H9 (cell line): ENCODE measurements around the gene TRIAP1. TPM values are rescaled to one million over a fixed set of nuclear protein-coding genes. Genes with fewer than 3 reads are reported as not detected.

Source experiments
- DNase-seq: peaks from one replicate; pipeline ENCODE4 v3.0.0-alpha.2; 2017
- H2AFZ ChIP-seq: one replicate; pipeline ENCODE4 v1.6.1; 2013; ENCODE audit warnings: mild to moderate bottlenecking, low read length, control low read depth, moderate library complexity
- H2AK5ac ChIP-seq: 2 replicates; pipeline ENCODE4 v1.6.1; 2013; ENCODE audit warnings: low read length, control low read depth, mixed read lengths; ENCODE audit not compliant: insufficient read length
- H2BK120ac ChIP-seq: one replicate; pipeline ENCODE4 v1.6.1; 2013; ENCODE audit warnings: low read depth, mild to moderate bottlenecking, low read length, control low read depth, inconsistent platforms; ENCODE audit not compliant: poor library complexity, severe bottlenecking
- H2BK12ac ChIP-seq: 2 replicates; pipeline ENCODE4 v1.6.1; 2013; ENCODE audit warnings: low read length, control low read depth, mixed read lengths, low read depth; ENCODE audit not compliant: insufficient read length
- H2BK15ac ChIP-seq: 2 replicates; pipeline ENCODE4 v1.6.1; 2013; ENCODE audit warnings: low read depth, low read length, control low read depth
- H2BK20ac ChIP-seq: one replicate; pipeline ENCODE4 v1.6.1; 2013; ENCODE audit warnings: low read depth, mild to moderate bottlenecking, low read length, control low read depth, inconsistent platforms; ENCODE audit not compliant: poor library complexity, severe bottlenecking
- H2BK5ac ChIP-seq: 2 replicates; pipeline ENCODE4 v1.6.1; 2013; ENCODE audit warnings: low read length, control low read depth, mixed read lengths; ENCODE audit not compliant: insufficient read length
- H3K14ac ChIP-seq: 2 replicates; pipeline ENCODE4 v1.6.1; 2013; ENCODE audit warnings: low read length, control low read depth; ENCODE audit not compliant: insufficient read depth
- H3K18ac ChIP-seq: 2 replicates; pipeline ENCODE4 v1.6.1; 2013; ENCODE audit warnings: low read depth, mild to moderate bottlenecking, mixed read lengths, low read length, control low read depth; ENCODE audit not compliant: insufficient read length
- H3K23ac ChIP-seq: 2 replicates; pipeline ENCODE4 v1.6.1; 2013; ENCODE audit warnings: low read length, control low read depth, mixed read lengths, low read depth; ENCODE audit not compliant: insufficient read length
- H3K23me2 ChIP-seq: 2 replicates; pipeline ENCODE4 v1.6.1; 2013; ENCODE audit warnings: low read depth, mild to moderate bottlenecking, mixed read lengths, low read length, control low read depth; ENCODE audit not compliant: insufficient read length, poor library complexity, severe bottlenecking
- H3K27ac ChIP-seq: 2 replicates; pipeline ENCODE4 v1.5.1; 2013; ENCODE audit warnings: low read length, control low read depth, mixed read lengths, low read depth; ENCODE audit not compliant: insufficient read length
- H3K27me3 ChIP-seq: 2 replicates; pipeline ENCODE4 v1.6.1; 2013; ENCODE audit warnings: low read length, control low read depth, inconsistent platforms; ENCODE audit not compliant: insufficient read depth
- H3K4ac ChIP-seq: 2 replicates; pipeline ENCODE4 v1.6.1; 2013; ENCODE audit warnings: low read depth, mild to moderate bottlenecking, control low read depth, inconsistent platforms, low read length, moderate library complexity
- H3K4me1 ChIP-seq: 2 replicates; pipeline ENCODE4 v1.6.1; 2013; ENCODE audit warnings: low read length, control low read depth, inconsistent platforms; ENCODE audit not compliant: insufficient read depth
- H3K4me2 ChIP-seq: 2 replicates; pipeline ENCODE4 v1.6.1; 2013; ENCODE audit warnings: low read length, control low read depth, mixed read lengths; ENCODE audit not compliant: insufficient read length, insufficient read depth
- H3K56ac ChIP-seq: 2 replicates; pipeline ENCODE4 v1.6.1; 2013; ENCODE audit warnings: low read depth, mild to moderate bottlenecking, mixed read lengths, low read length, control low read depth; ENCODE audit not compliant: insufficient read length
- H3K79me1 ChIP-seq: 2 replicates; pipeline ENCODE4 v1.6.1; 2013; ENCODE audit warnings: low read depth, mild to moderate bottlenecking, moderate library complexity, low read length, control low read depth, inconsistent platforms; ENCODE audit not compliant: insufficient read depth, poor library complexity, severe bottlenecking
- H3K79me2 ChIP-seq: 2 replicates; pipeline ENCODE4 v1.6.1; 2013; ENCODE audit warnings: low read length, control low read depth, inconsistent platforms; ENCODE audit not compliant: insufficient read depth
- H3K9ac ChIP-seq: 2 replicates; pipeline ENCODE4 v1.6.1; 2013; ENCODE audit warnings: low read length, control low read depth, mixed read lengths; ENCODE audit not compliant: insufficient read length; ENCODE audit errors: extremely low read depth
- H3K9me3 ChIP-seq: one replicate; pipeline ENCODE4 v1.6.1; 2013; ENCODE audit warnings: low read depth, low read length, inconsistent platforms; ENCODE audit not compliant: control insufficient read depth
- H3T11ph ChIP-seq: one replicate; pipeline ENCODE4 v1.6.1; 2013; ENCODE audit warnings: mild to moderate bottlenecking, low read length, control low read depth, inconsistent platforms
- H4K20me1 ChIP-seq: one replicate; pipeline ENCODE4 v1.6.1; 2013; ENCODE audit not compliant: control insufficient read depth, insufficient read length, insufficient read depth
- H4K5ac ChIP-seq: 2 replicates; pipeline ENCODE4 v1.6.1; 2013; ENCODE audit warnings: low read depth, mild to moderate bottlenecking, mixed read lengths, low read length, control low read depth; ENCODE audit not compliant: insufficient read length
- H4K8ac ChIP-seq: replicated peaks from 2 replicates; pipeline ENCODE4 v1.6.1; 2013; ENCODE audit warnings: low read length, control low read depth, mixed read lengths, low read depth; ENCODE audit not compliant: insufficient read length
- H4K91ac ChIP-seq: 2 replicates; pipeline ENCODE4 v1.6.1; 2013; ENCODE audit warnings: low read depth, mild to moderate bottlenecking, moderate library complexity, mixed read lengths, low read length, control low read depth; ENCODE audit not compliant: insufficient read length
- H3K27ac Mint-ChIP-seq, 3 experiments: 2 replicates in 2 of 3; 3 replicates in 1 of 3; pipeline ENCODE4 v1.8.0; 2020 to 2021; ENCODE audit warnings: mixed read lengths in 3 of 3, mild to moderate bottlenecking in 1 of 3, moderate library complexity in 1 of 3
- H3K27me3 Mint-ChIP-seq: 2 replicates; pipeline ENCODE4 v1.8.0; 2021; ENCODE audit warnings: low read depth, mild to moderate bottlenecking, moderate library complexity, mixed read lengths
- H3K36me3 Mint-ChIP-seq, 3 experiments: 2 replicates in 2 of 3; 3 replicates in 1 of 3; pipeline ENCODE4 v1.8.0; 2020 to 2021; ENCODE audit warnings: low read depth in 3 of 3, mixed read lengths in 3 of 3; ENCODE audit not compliant: insufficient read depth in 1 of 3
- H3K4me1 Mint-ChIP-seq, 2 experiments: 2 replicates each; pipeline ENCODE4 v1.8.0; 2020; ENCODE audit warnings: mixed read lengths in 2 of 2
- H3K4me3 Mint-ChIP-seq, 2 experiments: 2 replicates in 1 of 2; 3 replicates in 1 of 2; pipeline ENCODE4 v1.8.0; 2020 to 2021; ENCODE audit warnings: mild to moderate bottlenecking in 2 of 2, mixed read lengths in 2 of 2, moderate library complexity in 1 of 2
- H3K9me3 Mint-ChIP-seq, 2 experiments: 2 replicates in 1 of 2; 3 replicates in 1 of 2; pipeline ENCODE4 v1.8.0; 2020; ENCODE audit warnings: mild to moderate bottlenecking in 2 of 2, mixed read lengths in 2 of 2, moderate library complexity in 1 of 2
- CTCF ChIP-seq: fragments of 200-600 bp; sonication (generic); conservative IDR thresholded peaks from 3 replicates; pipeline ENCODE4 v1.8.0; 2021; ENCODE audit warnings: antibody characterized with exemption, mild to moderate bottlenecking
- WGBS: extraction: QIAGEN DNeasy Blood & Tissue Kit; methylation state at CpG from one replicate; pipeline ENCODE4 v1.1.7; 2013; ENCODE audit warnings: missing lambda C conversion rate, low lambda C conversion rate, mixed read lengths; ENCODE audit not compliant: insufficient read length; ENCODE audit errors: extremely low coverage; 5-methylcytosine and 5-hydroxymethylcytosine counted together
- total RNA-seq: library from RNA; stranded (reverse); gene quantifications from 2 replicates; pipeline ENCODE4 v1.2.1, GENCODE V29; 2021

The TRIAP1 gene
- total RNA-seq, 1 experiment from 2014 or later = 70.4 TPM

- no CpG with 5 or more reads among the region's 10 CpGs for WGBS
Measured at GRCh38 chr12:120432772-120433525, 13.2 kb downstream of the TRIAP1 start.

More at GRCh38 chr12:120432772-120433525, 13.2 kb downstream of the TRIAP1 start:
- Mint-ChIP-seq H3K27me3 (0 out of 2 replicates have a peak, but pooled peaks cover 2% of the 10 kb centered on the region), H3K4me1 (peaks cover 9 to 12% of the 10 kb centered on the region in 2 experiments), H3K27ac (no peak overlapping the region), H3K9me3 (no peaks in the 10 kb centered on the region), H3K4me3 (no peak overlapping the region), H3K36me3 (no peaks in the 10 kb centered on the region)
- H3K4ac ChIP-seq = no peak overlapping the region
- H3K4me2 ChIP-seq = no peak overlapping the region
- no peaks in the 10 kb centered on the region for H4K20me1 ChIP-seq
- H3K27ac ChIP-seq = no peak overlapping the region
- no peak overlapping the region for H3T11ph ChIP-seq
- no peaks in the 10 kb centered on the region for H3K79me1 ChIP-seq
- no peak overlapping the region for H3K18ac ChIP-seq
- H2BK120ac ChIP-seq = no peak overlapping the region
- no peak overlapping the region for H3K56ac ChIP-seq
- H4K5ac ChIP-seq = no peak overlapping the region
- no peaks in the 10 kb centered on the region for H3K27me3 ChIP-seq
- no peak overlapping the region for H4K91ac ChIP-seq
- no peak for TF ChIP-seq CTCF
- H3K79me2 ChIP-seq = no peaks in the 10 kb centered on the region
- no peak overlapping the region for H2AFZ ChIP-seq
- H2BK20ac ChIP-seq = no peak overlapping the region
- no peaks in the 10 kb centered on the region for H3K4me1 ChIP-seq
- H2AK5ac ChIP-seq = no peak overlapping the region
- no peak overlapping the region for H3K23ac ChIP-seq
- no peak overlapping the region for H2BK15ac ChIP-seq
- H4K8ac ChIP-seq = no peak overlapping the region
- no peak overlapping the region for H3K14ac ChIP-seq
- no peaks in the 10 kb centered on the region for H3K9me3 ChIP-seq
- no peak overlapping the region for H3K9ac ChIP-seq
- H2BK5ac ChIP-seq = no peak overlapping the region
- DNase-seq = no peak
- H2BK12ac ChIP-seq = no peak overlapping the region
- no peaks in the 10 kb centered on the region for H3K23me2 ChIP-seq
